SK-N-SH (cell line): ENCODE measurements around the gene SLC25A30.

Source experiments
- CTCF ChIP-seq: fragments of 200-600 bp; sonication (generic); IDR thresholded peaks from 2 replicates; pipeline ENCODE4 v1.6.1; 2017; ENCODE audit warnings: antibody characterized with exemption, mild to moderate bottlenecking, moderate library complexity
- EP300 ChIP-seq, 2 experiments: IDR thresholded peaks; 2 replicates each; pipeline versions ENCODE4 v1.4.0 to v1.6.1; 2012; ENCODE audit warnings: borderline replicate concordance in 1 of 2, low read depth in 1 of 2, low read length in 1 of 2
- RFX5 ChIP-seq: IDR thresholded peaks from 2 replicates; pipeline ENCODE4 v1.6.1; 2012; ENCODE audit warnings: mild to moderate bottlenecking, improper control_type of control experiment, low read length
- SMC3 ChIP-seq: IDR thresholded peaks from 2 replicates; pipeline ENCODE4 v1.6.1; 2012; ENCODE audit warnings: low read depth, low read length, improper control_type of control experiment
- TF ChIP-seq, protein P1 (sequence below): IDR thresholded peaks from 2 replicates; pipeline ENCODE4 v1.6.1; 2012; ENCODE audit warnings: mild to moderate bottlenecking, low read depth, low read length, moderate library complexity

- TF ChIP-seq CTCF (no peak), RFX5 (no peak), SMC3 (no peak), EP300 (IDR thresholded peaks at IDR 0.05; ENCODE audit: borderline replicate concordance in 1 of 2, low read depth in 1 of 2, low read length in 1 of 2) (no peak)
- TF ChIP-seq, protein P1, sequence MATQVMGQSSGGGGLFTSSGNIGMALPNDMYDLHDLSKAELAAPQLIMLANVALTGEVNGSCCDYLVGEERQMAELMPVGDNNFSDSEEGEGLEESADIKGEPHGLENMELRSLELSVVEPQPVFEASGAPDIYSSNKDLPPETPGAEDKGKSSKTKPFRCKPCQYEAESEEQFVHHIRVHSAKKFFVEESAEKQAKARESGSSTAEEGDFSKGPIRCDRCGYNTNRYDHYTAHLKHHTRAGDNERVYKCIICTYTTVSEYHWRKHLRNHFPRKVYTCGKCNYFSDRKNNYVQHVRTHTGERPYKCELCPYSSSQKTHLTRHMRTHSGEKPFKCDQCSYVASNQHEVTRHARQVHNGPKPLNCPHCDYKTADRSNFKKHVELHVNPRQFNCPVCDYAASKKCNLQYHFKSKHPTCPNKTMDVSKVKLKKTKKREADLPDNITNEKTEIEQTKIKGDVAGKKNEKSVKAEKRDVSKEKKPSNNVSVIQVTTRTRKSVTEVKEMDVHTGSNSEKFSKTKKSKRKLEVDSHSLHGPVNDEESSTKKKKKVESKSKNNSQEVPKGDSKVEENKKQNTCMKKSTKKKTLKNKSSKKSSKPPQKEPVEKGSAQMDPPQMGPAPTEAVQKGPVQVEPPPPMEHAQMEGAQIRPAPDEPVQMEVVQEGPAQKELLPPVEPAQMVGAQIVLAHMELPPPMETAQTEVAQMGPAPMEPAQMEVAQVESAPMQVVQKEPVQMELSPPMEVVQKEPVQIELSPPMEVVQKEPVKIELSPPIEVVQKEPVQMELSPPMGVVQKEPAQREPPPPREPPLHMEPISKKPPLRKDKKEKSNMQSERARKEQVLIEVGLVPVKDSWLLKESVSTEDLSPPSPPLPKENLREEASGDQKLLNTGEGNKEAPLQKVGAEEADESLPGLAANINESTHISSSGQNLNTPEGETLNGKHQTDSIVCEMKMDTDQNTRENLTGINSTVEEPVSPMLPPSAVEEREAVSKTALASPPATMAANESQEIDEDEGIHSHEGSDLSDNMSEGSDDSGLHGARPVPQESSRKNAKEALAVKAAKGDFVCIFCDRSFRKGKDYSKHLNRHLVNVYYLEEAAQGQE: no peak
Observed at GRCh38 chr13:45413826-45414307, 4.3 kb downstream of the SLC25A30 start.
